PFSK-1 (cell line): ENCODE data around the gene PAQR5.

Experiments used
- FOXP2 ChIP-seq: optimal IDR thresholded peaks from 2 replicates; pipeline ENCODE3; 2011; ENCODE audit warnings: borderline replicate concordance, control low read depth, inconsistent platforms; ENCODE audit not compliant: insufficient read depth; ENCODE audit errors: extremely low read length, extremely low read depth
- TAF1 ChIP-seq: IDR thresholded peaks from 2 replicates; pipeline ENCODE4 v1.6.1; 2012; ENCODE audit warnings: low read length, control low read depth, borderline replicate concordance; ENCODE audit not compliant: insufficient read depth

- TF ChIP-seq FOXP2 = no peak
- TF ChIP-seq TAF1 = no peak
Measured at GRCh38 chr15:69314131-69314530, 15.4 kb downstream of the PAQR5 start.
